NCI-H82 (cell line): ENCODE data around the gene HESX1.

Experiments used
- DNase-seq: peaks from one replicate; lab custom pipeline; 2025; lab: John Stamatoyannopoulos, UW

HESX1 gene

GRCh38 chr3:57168151-57168550 is 31.6 kb downstream of the HESX1 start:
- DNase-seq: no peak

DNA sequence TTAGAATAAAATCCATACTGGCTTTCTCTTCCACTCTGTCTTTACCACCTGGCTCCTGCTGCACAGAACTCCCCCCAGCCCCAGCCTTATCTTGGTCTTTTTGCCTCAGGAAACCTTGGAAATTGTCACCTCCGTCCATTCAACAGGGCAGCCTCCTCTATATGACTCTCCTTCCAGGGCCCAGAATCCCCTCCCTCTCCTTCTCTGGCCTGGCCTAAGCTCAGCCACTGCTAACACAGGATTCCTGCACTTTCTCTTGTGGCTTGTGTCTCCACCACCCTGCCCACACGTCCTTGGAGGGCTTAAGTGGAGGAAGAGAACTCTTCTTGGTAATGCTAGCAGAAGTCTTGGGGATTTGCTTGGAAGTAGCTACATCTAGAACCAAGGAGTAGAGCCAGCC is 33.1 kb downstream of the HESX1 start:
- no peak for DNase-seq

DNA sequence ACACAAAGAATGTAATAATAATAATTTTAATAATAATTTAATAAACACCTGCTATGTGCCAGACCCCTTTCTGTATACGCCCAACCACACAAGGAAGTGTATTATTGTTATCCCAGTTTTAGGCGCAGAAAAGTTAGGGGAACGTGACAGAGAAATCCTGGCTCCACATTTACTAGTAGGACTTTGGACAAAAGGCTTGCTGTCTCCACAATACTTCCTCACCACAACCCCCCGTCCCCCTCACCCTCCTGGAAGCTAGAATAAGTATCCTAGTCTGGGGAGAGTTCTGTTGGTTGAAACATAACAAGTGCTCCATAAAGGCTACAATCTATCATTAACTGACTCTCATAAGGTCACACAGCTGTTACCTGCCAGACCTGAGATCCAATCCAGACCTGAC is 34.1 kb downstream of the HESX1 start:
- no peak for DNase-seq

- DNase-seq: peak; percentile 86
These were observed 34.9 kb downstream of the HESX1 start, which contains the start of gene IL17RD for GRCh38 chr3:57164657-57165573. TSS of gene IL17RD (minus strand) at chr3:57165353. CDS start at chr3:57165286, 67 bp downstream.

DNA sequence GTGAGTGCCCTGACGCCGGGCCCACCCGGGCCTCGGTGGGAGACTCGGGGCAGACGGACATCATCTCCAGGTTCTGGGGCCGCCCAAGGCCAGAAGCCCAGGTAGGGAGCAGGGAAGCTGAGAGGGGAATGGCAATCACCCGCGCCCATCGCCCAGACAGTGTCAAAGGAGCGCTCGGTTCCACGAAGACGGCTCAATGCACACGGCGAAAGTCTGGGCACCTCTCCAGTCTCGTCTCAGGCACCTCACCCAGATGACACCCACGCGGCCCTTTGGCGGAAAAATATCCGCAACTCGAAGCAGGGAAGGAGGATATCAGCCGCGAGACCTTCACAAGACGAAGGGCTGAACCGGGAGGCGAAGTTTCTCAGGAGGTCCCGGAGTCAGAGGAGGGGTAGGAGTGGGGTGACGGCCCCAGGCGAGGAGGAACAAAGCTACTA is 35.5 kb downstream of the HESX1 start:
- no peak for DNase-seq

DNA sequence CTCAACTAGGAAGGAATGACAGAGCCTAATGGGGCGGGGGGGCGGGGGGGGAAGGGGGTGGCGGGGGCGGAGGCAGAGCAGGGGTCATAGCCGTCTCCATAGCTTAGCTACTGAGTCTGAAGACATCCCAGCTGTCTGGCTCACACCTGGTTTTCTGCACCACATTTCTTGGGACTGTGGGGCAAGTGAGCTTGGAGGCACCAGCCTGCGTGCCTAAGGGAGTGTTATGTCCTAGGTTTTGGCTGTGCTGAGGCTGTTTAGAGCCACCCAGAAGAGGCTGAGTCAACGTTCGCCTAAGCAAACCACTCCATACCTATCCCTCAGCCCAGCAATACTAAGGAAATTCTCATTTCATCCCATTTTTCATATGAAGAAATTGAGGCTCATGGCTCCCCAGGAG is 36.0 kb downstream of the HESX1 start:
- no peak for DNase-seq

DNA sequence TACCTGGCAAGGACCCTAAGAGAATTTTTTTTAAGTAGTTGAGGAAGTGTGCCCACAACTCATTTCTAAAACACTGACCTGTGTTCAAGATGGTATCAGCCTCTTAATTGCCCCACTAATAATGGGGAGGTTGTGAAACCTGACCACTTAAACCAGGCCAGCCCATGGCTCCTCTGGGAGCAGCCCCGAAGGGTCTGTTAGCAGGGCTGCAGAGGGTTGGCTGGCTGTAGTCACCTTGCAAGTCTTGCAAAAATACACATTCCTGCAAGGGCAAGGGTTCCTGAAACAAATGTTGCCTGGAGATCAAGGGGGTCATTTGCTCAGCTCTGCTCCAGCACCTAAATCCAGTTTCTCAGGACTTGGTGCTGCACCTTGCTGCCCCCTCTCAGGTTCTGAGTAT is 37.9 kb downstream of the HESX1 start:
- no peak for DNase-seq

DNA sequence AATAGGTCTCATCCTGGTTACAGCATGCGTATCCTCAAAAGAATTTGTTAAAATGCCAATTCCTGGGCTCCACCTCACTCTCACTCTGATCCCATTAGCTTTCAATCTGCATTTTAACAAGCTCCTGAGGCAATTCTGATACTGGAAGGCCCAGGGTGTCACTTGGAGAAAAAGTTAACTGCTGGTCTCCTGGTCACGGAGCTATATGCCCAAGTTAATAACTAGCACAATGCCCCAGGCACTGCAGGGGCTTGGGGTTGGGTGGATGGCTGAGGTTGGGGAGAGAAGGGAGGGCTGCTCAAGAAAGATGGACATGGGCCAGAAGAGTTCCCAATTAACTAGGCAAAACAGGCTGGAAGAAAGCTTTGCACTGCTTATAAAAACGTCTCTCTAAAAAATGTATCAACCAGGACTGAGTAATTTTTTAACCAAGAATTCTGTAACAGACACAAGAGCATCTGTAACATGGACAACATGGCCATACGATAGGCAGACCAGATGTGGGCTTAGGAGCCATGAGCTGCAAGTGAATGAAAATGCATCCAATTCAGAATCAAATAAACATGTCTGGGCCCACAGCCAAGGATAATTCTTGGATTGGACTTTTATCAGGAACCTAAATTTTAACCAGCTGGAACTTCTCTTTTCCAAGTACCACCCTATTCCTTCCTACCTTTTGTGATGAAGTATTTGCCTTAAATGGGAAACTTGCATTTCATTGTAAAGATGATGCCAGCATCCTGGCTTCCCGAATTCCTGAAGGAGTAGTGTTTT is 38.8 kb downstream of the HESX1 start:
- DNase-seq: no peak

- no peak for DNase-seq
These were observed 39.6 kb downstream of the HESX1 start for GRCh38 chr3:57160076-57160764.

DNA sequence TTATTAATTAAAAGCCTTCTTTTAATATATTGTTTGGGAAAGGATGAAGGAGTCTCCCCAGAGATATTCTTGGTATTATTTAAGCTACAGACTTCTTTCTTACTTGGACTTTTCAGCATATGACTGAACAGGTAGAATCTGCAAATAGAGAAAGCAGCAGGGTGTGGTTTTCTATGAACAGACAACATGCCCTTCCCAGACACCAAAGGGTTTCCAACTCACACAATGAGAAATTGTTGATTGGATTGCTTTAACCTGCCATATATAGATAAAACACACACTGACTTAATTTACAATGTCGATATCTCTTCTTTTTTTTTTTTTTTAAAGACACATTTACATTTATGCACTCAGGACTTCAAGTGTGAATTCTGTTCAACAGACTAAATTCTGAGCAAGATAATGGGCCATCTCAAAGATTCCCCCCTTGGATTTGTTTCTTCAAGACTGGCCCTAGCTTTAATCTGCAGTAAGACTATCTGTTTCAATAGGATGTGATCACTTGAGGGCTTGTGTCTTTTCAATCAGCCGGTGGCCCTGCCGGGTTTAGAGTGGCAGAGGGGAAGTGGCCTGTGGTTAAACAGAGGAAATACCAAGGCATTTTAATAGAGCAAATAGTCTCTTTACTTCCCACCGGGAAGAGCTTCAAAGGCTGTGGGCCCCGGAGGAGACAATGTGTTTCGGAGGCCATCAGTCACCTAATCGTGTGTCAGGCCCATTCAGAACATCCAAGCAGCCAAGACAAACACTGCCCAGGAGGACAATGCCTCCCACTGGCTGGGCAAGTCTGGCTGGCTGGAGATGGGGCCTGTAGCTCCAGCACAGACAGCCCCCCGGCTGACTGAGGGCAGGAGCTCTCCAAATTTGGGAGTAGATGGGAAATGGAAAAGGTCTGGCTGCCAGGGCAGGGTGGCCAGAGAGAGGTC is 40.7 kb downstream of the HESX1 start:
- DNase-seq: no peak

DNA sequence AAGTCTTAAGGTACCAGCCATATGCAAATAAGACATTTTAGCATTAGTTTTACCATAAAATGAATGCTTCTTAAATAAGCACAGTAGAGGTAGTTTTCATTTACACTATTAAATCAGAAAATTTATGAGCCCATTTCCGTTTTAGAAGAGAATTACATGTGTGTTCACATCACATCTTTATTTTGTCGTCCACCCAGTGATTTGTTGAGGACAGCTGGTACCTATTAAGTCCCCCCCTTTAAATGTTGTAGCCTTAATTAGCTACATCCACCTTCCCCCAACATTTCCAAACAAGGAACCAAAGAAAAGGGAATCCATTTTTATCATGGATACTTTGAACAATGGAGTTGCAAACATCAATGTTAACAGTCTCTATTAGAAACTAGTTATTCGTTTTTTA is 41.5 kb downstream of the HESX1 start:
- no peak for DNase-seq

GRCh38 chr3:57157545-57157944 is 42.2 kb downstream of the HESX1 start:
- peak; percentile 4 for DNase-seq

DNA sequence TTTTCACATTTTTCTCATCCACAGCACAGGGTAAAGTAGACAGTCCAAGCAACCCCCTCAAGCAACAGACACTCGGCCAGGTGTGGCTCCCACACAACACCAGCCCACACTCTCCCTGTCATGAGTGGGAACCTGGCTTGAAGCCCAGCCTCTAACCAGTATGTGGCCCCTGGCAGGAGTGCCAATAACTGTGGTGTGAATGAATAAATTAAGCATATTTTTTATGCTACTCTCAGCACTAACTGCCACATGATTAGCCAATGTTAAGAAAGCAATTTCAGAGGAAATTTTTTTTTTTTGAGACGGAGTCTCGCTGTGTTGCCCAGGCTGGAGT is 44.5 kb downstream of the HESX1 start:
- DNase-seq: no peak

DNA sequence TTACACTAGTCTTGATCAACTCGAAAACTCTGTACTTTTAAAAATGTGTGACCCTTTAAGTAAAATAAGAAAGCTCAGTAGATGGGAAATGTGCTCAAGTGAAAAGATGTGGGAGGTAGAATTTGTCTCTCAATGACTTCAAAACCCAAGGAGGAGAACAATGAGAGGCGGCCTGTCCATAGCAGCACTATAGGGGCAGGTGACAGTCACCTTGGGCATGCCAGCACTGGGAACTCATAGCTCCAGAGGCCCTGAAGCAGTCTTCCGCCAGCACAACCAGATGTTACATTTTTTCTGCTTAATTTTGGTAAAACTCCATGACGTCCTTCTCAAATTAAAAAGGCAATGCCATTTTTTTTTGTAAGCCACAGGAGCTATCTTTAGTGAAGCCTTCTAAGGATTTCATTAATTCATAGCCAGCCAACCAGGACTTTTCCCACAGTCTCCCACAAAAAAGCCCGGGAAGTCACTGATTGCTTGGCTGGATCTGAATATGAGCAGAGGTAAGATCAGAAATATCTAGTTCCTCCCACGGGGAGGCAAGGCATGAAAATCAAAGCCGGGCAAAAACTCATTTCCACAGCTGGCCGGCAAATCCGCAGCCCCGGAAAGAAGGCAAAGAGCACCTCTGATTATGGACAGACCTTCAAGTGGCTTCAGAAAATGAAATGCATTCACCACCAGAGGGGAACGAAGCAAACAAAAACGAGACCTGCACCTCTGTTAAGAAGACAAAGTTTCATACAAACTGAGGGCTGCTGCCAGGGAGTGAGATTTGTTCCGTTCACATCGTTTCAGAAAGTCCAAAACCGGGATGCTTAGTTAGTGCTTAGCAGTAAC is 45.1 kb downstream of the HESX1 start:
- DNase-seq: no peak

GRCh38 chr3:57152151-57153143 is 47.3 kb downstream of the HESX1 start:
- DNase-seq: no peak

DNA sequence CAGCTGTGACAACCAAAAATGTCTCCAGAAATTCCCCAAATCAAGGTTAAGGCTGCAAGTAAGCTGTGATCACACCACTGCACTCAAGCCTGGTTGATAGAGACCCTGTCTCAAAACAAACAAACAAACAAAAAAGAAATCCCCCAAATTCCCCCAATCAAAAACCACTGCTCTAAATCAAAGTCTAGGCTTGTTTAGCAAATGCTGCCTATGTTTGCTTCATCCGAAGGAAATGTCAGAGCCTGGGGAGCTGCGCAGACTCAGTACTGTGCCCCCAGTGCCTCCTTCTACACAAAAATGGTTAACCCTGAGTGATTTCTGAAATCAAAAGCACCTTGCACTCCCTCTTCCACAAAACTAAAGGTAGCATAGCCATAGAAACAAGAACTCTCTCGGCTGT is 48.0 kb downstream of the HESX1 start:
- no peak for DNase-seq

DNA sequence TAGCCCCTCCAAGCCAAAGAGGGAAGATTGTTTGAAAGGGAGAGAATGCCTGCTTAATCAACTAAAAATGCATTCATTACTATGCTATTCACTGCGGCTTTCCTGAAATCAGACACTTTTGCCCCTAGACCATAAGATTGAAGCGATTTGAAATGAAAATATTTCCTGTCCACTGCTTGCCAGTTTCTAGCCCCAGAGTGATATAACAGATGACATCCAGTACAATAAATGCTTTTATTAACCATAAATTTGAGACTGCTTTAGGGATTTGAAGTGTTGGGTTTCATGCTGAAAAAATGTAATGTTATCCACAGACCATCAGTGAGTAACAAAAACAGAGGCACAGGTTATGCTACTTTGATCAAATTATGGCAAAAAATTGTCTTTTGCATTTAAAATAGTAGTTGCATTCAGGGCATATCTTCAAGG is 48.7 kb downstream of the HESX1 start:
- no peak for DNase-seq

DNA sequence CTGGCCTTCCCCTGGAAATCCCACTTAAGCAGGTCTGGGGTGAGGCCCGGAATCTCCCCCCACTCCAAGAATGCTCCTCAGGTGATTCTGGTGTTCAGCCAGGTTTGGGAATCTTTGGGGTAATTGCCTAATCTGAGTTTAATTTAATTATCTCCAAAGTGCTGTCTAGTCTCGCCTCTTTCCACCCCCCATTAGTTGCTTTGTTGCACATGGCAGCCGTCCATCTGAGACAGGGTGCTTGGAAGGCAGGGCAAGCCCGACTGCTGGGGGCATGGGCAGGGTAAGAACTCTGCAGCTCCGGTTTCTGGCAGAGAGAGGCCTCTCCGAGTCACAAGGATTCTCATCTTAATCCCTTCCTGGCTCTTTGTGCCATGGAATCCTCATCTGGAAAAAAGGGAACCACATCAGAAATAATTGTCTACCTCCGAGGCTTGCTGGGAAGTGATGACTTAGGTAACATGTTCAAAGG is 49.6 kb downstream of the HESX1 start:
- peak; percentile 10 for DNase-seq
